ENCODE measurements around the gene KIR2DL1.

DNA sequence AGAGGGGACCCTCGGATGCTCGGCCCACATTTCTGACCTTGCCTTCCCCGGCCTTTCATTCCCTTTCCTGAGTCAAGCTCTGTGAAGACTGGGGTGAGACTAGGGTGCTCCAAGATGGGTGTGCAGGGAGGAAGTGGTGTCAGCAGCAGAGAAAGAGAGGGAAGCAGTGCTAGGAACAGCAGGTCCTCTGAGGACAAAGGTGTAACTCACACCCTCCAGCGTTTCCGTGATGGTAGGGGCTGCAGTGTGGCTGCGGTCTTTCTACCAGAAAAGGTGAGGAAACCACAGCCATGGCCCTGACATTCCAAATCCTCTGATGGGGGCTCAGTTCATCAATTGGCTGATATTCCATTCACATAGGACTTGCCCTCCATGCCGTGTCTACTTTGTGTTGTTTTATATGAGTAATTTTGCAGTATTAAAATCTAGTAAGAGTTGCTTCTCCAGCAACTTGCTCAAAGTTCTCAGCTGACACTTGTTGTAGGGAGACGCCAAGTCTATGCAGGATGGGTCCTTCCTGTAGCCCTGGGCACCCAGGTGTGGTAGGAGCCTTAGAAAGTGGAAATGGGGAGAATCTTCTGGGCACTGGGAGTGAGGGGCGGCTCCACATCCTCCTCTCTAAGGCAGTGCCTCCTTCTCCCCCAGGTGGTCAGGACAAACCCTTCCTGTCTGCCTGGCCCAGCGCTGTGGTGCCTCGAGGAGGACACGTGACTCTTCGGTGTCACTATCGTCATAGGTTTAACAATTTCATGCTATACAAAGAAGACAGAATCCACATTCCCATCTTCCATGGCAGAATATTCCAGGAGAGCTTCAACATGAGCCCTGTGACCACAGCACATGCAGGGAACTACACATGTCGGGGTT lies 48.3 kb downstream of the KIR2DL1 start:
- TF ChIP-seq, protein P1, sequence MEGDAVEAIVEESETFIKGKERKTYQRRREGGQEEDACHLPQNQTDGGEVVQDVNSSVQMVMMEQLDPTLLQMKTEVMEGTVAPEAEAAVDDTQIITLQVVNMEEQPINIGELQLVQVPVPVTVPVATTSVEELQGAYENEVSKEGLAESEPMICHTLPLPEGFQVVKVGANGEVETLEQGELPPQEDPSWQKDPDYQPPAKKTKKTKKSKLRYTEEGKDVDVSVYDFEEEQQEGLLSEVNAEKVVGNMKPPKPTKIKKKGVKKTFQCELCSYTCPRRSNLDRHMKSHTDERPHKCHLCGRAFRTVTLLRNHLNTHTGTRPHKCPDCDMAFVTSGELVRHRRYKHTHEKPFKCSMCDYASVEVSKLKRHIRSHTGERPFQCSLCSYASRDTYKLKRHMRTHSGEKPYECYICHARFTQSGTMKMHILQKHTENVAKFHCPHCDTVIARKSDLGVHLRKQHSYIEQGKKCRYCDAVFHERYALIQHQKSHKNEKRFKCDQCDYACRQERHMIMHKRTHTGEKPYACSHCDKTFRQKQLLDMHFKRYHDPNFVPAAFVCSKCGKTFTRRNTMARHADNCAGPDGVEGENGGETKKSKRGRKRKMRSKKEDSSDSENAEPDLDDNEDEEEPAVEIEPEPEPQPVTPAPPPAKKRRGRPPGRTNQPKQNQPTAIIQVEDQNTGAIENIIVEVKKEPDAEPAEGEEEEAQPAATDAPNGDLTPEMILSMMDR (IDR thresholded peaks at IDR 0.05) = no peak
- TF ChIP-seq POLR2A (IDR thresholded peaks at IDR 0.05) = no peak

Measured in Peyer's patch (tissue), 4 donors.